PC-9 (cell line): Measurements from ENCODE around the gene FAM20B. TPM values are rescaled to one million over a fixed set of nuclear protein-coding genes. Genes with fewer than 3 reads are reported as not detected.
A peak's percentile ranks its signal among the peaks of the same experiment; 100 is the strongest.

ENCODE experiments used
- BruUV-seq: library from RNA; stranded (reverse); fragments of 400-500 nt; replicated peaks from 2 replicates; lab custom pipeline; 2021; lab: Mats Ljungman, UMichigan
- CTCF ChIA-PET: fragments of 300-600 bp; sonication (Branson Sonifier 250); formaldehyde crosslinking; loops from one replicate; lab custom pipeline; 2022; ENCODE audit warnings: antibody characterized with exemption; lab: Charles Lee
- POLR2A ChIA-PET: fragments of 300-600 bp; sonication (Branson Sonifier 250); formaldehyde crosslinking; loops from one replicate; lab custom pipeline; 2022; ENCODE audit warnings: antibody characterized with exemption; ENCODE audit not compliant: unreplicated experiment; lab: Charles Lee
- DNase-seq, 2 experiments: peaks; one replicate each; pipeline versions ENCODE4 v3.0.0 to v3.0.0-alpha.2; 2015 to 2022; ENCODE audit warnings: mixed read lengths in 1 of 2
- H2AFZ ChIP-seq: fragments of 200-600 bp; sonication (generic); 2 replicates; pipeline ENCODE4 v1.8.1; 2017; ENCODE audit warnings: antibody characterized with exemption
- H3F3A ChIP-seq: fragments of 200-600 bp; sonication (generic); 2 replicates; pipeline ENCODE4 v1.8.1; 2017; ENCODE audit warnings: antibody characterized with exemption, mild to moderate bottlenecking, low read depth; ENCODE audit not compliant: insufficient read depth
- H3K27ac ChIP-seq: fragments of 200-600 bp; sonication (generic); 2 replicates; pipeline ENCODE4 v1.6.1; 2016; ENCODE audit warnings: mixed run types
- H3K27me3 ChIP-seq: fragments of 200-600 bp; sonication (generic); 2 replicates; pipeline ENCODE4 v1.6.1; 2016; ENCODE audit warnings: low read depth, mixed run types; ENCODE audit not compliant: insufficient read depth
- H3K36me3 ChIP-seq: fragments of 200-600 bp; sonication (generic); 2 replicates; pipeline ENCODE4 v1.6.1; 2016; ENCODE audit warnings: low read depth, mixed run types
- H3K4me1 ChIP-seq: fragments of 200-600 bp; sonication (generic); replicated peaks from 2 replicates; pipeline ENCODE4 v1.6.1; 2016; ENCODE audit warnings: mixed run types; ENCODE audit not compliant: insufficient read depth
- H3K4me2 ChIP-seq: fragments of 200-600 bp; sonication (generic); 2 replicates; pipeline ENCODE4 v1.6.1; 2017; ENCODE audit warnings: mixed run types
- H3K4me3 ChIP-seq: fragments of 200-600 bp; sonication (generic); 2 replicates; pipeline ENCODE4 v1.6.1; 2016; ENCODE audit warnings: mixed run types
- H3K79me2 ChIP-seq: fragments of 200-600 bp; sonication (generic); 2 replicates; pipeline ENCODE4 v1.6.1; 2017; ENCODE audit warnings: low read depth, mixed run types
- H3K9me2 ChIP-seq: fragments of 200-600 bp; sonication (generic); 2 replicates; pipeline ENCODE4 v1.8.1; 2017; ENCODE audit warnings: mild to moderate bottlenecking; ENCODE audit not compliant: insufficient read depth
- H3K9me3 ChIP-seq: fragments of 200-600 bp; sonication (generic); 2 replicates; pipeline ENCODE4 v1.8.1; 2016; ENCODE audit warnings: low read depth; ENCODE audit not compliant: insufficient read depth
- H4K20me1 ChIP-seq: fragments of 200-600 bp; sonication (generic); 2 replicates; pipeline ENCODE4 v1.8.1; 2017; ENCODE audit not compliant: insufficient read depth
- CTCF ChIP-seq: fragments of 200-600 bp; sonication (generic); conservative IDR thresholded peaks from 2 replicates; pipeline ENCODE4 v1.6.1; 2017; ENCODE audit warnings: mixed run types, antibody characterized with exemption, mild to moderate bottlenecking, moderate library complexity
- EZH2 ChIP-seq: fragments of 200-600 bp; sonication (generic); IDR thresholded peaks from 2 replicates; pipeline ENCODE4 v1.8.0; 2017; ENCODE audit warnings: antibody characterized with exemption, low read depth
- intact Hi-C: fragments of 100-400 bp; cut with micrococcal nuclease; formaldehyde crosslinking; loops from one replicate; pipeline ENCODE4 v1.10.0; 2022; ENCODE audit not compliant: unreplicated experiment
- total RNA-seq: library from RNA; stranded (reverse); gene quantifications from 2 replicates; pipeline ENCODE4 v1.2.3, GENCODE V29; 2021

Gene FAM20B
- total RNA-seq, 1 experiment from 2014 or later: 80.5 TPM

- no peak for TF ChIP-seq EZH2
- TF ChIP-seq CTCF: no peak
- no TSS peak for BruUV-seq
- Histone ChIP-seq H3K4me3 (no peak overlapping the region), H3K9me2 (no peaks in the 10 kb centered on the region), H3K36me3 (peaks cover 30% of the 10 kb centered on the region), H3K27ac (no peak overlapping the region), H3K9me3 (peaks cover 7% of the 10 kb centered on the region), H3K79me2 (no peaks in the 10 kb centered on the region), H3K4me1 (peaks cover 40% of the 10 kb centered on the region), H2AFZ (no peak overlapping the region), H3K27me3 (no peaks in the 10 kb centered on the region), H3K4me2 (no peak overlapping the region), H4K20me1 (no peaks in the 10 kb centered on the region), H3F3A (peaks cover 38% of the 10 kb centered on the region)
- ChIA-PET POLR2A (no interaction called here), CTCF (interaction anchor here (0.5 kb wide), 1 partner anchor 83 kb away, joined by 3 read pairs; no protein-coding TSS in a partner anchor)
- intact Hi-C loops: no loop called here
- DNase-seq: no peak
Measured at GRCh38 chr1:179055937-179056336, 30.2 kb downstream of the FAM20B start.

GRCh38 chr1:179058487-179059483 is 33.1 kb downstream of the FAM20B start:
- H3F3A ChIP-seq: peaks cover 49% of the 10 kb centered on the region
- TSS peak; percentile 99 for BruUV-seq
- DNase-seq: peak in 1 of 2 experiments; percentile 67

More at GRCh38 chr1:179058487-179059483, 33.1 kb downstream of the FAM20B start:
- Histone ChIP-seq H3K79me2 (peaks cover 8% of the 10 kb centered on the region; the same call in 1 of the 2 replicates), H3K9me2 (no peaks in the 10 kb centered on the region), H3K27me3 (no peaks in the 10 kb centered on the region), H3K4me1 (peaks cover 54% of the 10 kb centered on the region), H3K36me3 (peaks cover 35% of the 10 kb centered on the region), H3K27ac (peak overlapping the region; percentile 96), H3K9me3 (peaks cover 7% of the 10 kb centered on the region), H2AFZ (no peak overlapping the region), H3K4me3 (no peak overlapping the region), H4K20me1 (no peaks in the 10 kb centered on the region), H3K4me2 (peak overlapping the region; percentile 60)
- POLR2A ChIA-PET: interaction anchor here (0.5 to 1.1 kb wide), 5 partner anchors 21 to 966 kb away, joined by 3 to 24 read pairs (median 6); no protein-coding TSS in a partner anchor
- CTCF ChIA-PET: interaction anchor here (0.6 kb wide), 2 partner anchors 195 to 241 kb away, joined by 3 to 4 read pairs; no protein-coding TSS in a partner anchor
- intact Hi-C loops: loop anchor here (1.0 kb wide), 1 partner anchor 21 kb away; no protein-coding TSS in a partner anchor
- TF ChIP-seq EZH2: no peak
- TF ChIP-seq CTCF: no peak
